IMR-90 (cell line): Measurements from ENCODE around the gene FOXL3. TPM values are rescaled to one million over a fixed set of nuclear protein-coding genes. Genes with fewer than 3 reads are reported as not detected.

Source experiments
- ATAC-seq: fragments of 200-7000 bp; cut with Tn5 transposase; 2 replicates; pipeline ENCODE4 v1.9.1; 2020; ENCODE audit warnings: low read depth, mild to moderate bottlenecking, moderate library complexity
- BruUV-seq: library from RNA; stranded (reverse); fragments of 400-500 nt; replicated peaks from 2 replicates; lab custom pipeline; 2021; lab: Mats Ljungman, UMichigan
- CTCF ChIA-PET: fragments of 300-600 bp; formaldehyde crosslinking; extraction: SDS; loops from one replicate; lab custom pipeline; 2021; ENCODE audit warnings: antibody characterized with exemption; lab: Yijun Ruan, JAX
- POLR2A ChIA-PET: fragments of 300-600 bp; sonication (Branson Sonifier 250); formaldehyde crosslinking; loops from one replicate; lab custom pipeline; 2022; ENCODE audit warnings: antibody characterized with exemption; ENCODE audit not compliant: unreplicated experiment; lab: Charles Lee
- DNase-seq: peaks from one replicate; pipeline ENCODE4 v3.0.0; 2013
- H2AFZ ChIP-seq: replicated peaks from 2 replicates; pipeline ENCODE3; 2013; ENCODE audit warnings: low read length, mild to moderate bottlenecking; ENCODE audit not compliant: poor library complexity
- H2AK5ac ChIP-seq: 2 replicates; pipeline ENCODE4 v1.6.1; 2013; ENCODE audit warnings: low read depth, low read length, inconsistent platforms
- H2AK9ac ChIP-seq: replicated peaks from 2 replicates; pipeline ENCODE3; 2013; ENCODE audit warnings: mild to moderate bottlenecking, low read depth, low read length, moderate library complexity; ENCODE audit not compliant: poor library complexity
- H2BK120ac ChIP-seq: 2 replicates; pipeline ENCODE4 v1.6.1; 2013; ENCODE audit warnings: low read depth, low read length, inconsistent platforms
- H2BK15ac ChIP-seq: 3 replicates; pipeline ENCODE4 v1.6.1; 2013; ENCODE audit warnings: low read depth, low read length, inconsistent platforms
- H2BK20ac ChIP-seq: 2 replicates; pipeline ENCODE4 v1.6.1; 2013; ENCODE audit warnings: low read depth, mild to moderate bottlenecking, inconsistent platforms, low read length, moderate library complexity
- H2BK5ac ChIP-seq: 2 replicates; pipeline ENCODE4 v1.6.1; 2013; ENCODE audit warnings: mild to moderate bottlenecking, low read depth, low read length, inconsistent platforms; ENCODE audit not compliant: poor library complexity, severe bottlenecking
- H3K14ac ChIP-seq: replicated peaks from 2 replicates; pipeline ENCODE4 v1.6.1; 2013; ENCODE audit warnings: low read depth, low read length, inconsistent platforms
- H3K18ac ChIP-seq: 2 replicates; pipeline ENCODE4 v1.6.1; 2013; ENCODE audit warnings: low read depth, low read length, control low read depth
- H3K23ac ChIP-seq: 2 replicates; pipeline ENCODE4 v1.6.1; 2013; ENCODE audit warnings: low read depth, low read length, inconsistent platforms
- H3K27ac ChIP-seq: 2 replicates; pipeline ENCODE4 v1.5.1; 2013; ENCODE audit warnings: mild to moderate bottlenecking, control low read depth, low read length; ENCODE audit not compliant: insufficient read depth
- H3K27me3 ChIP-seq: 2 replicates; pipeline ENCODE4 v1.6.1; 2013; ENCODE audit warnings: low read length; ENCODE audit not compliant: control insufficient read depth, insufficient read depth
- H3K36me3 ChIP-seq: 2 replicates; pipeline ENCODE4 v1.6.1; 2013; ENCODE audit warnings: low read length, mixed read lengths; ENCODE audit not compliant: control insufficient read depth, insufficient read depth
- H3K4ac ChIP-seq: 2 replicates; pipeline ENCODE4 v1.6.1; 2013; ENCODE audit warnings: low read depth, low read length, inconsistent platforms
- H3K4me1 ChIP-seq: 2 replicates; pipeline ENCODE4 v1.6.1; 2013; ENCODE audit warnings: low read length, mixed read lengths; ENCODE audit not compliant: control insufficient read depth, insufficient read depth
- H3K4me2 ChIP-seq: 2 replicates; pipeline ENCODE4 v1.6.1; 2013; ENCODE audit warnings: low read depth, mild to moderate bottlenecking, control low read depth, low read length, moderate library complexity
- H3K4me3 ChIP-seq: 2 replicates; pipeline ENCODE4 v1.5.1; 2013; ENCODE audit warnings: low read depth, mild to moderate bottlenecking, control low read depth, low read length, moderate library complexity; ENCODE audit not compliant: insufficient read depth
- H3K56ac ChIP-seq: 2 replicates; pipeline ENCODE4 v1.6.1; 2013; ENCODE audit warnings: low read length, inconsistent platforms; ENCODE audit not compliant: insufficient read depth; ENCODE audit errors: extremely low read depth
- H3K79me1 ChIP-seq, 2 experiments: 2 replicates each; pipeline ENCODE4 v1.6.1; 2013; ENCODE audit warnings: low read length in 2 of 2, inconsistent platforms in 1 of 2, low read depth in 1 of 2
- H3K9ac ChIP-seq: 2 replicates; pipeline ENCODE4 v1.6.1; 2013; ENCODE audit warnings: low read depth, low read length, control low read depth
- H3K9me1 ChIP-seq: 2 replicates; pipeline ENCODE4 v1.6.1; 2013; ENCODE audit warnings: low read length, inconsistent platforms; ENCODE audit not compliant: insufficient read depth
- H3K9me3 ChIP-seq: 2 replicates; pipeline ENCODE4 v1.6.1; 2013; ENCODE audit warnings: low read length; ENCODE audit not compliant: control insufficient read depth, insufficient read depth
- H4K20me1 ChIP-seq: 2 replicates; pipeline ENCODE4 v1.6.1; 2013; ENCODE audit warnings: low read length, inconsistent platforms; ENCODE audit not compliant: insufficient read depth
- H4K5ac ChIP-seq: 2 replicates; pipeline ENCODE4 v1.6.1; 2013; ENCODE audit warnings: mild to moderate bottlenecking, low read depth, low read length, control low read depth
- H4K8ac ChIP-seq, 2 experiments: 2 replicates each; pipeline ENCODE4 v1.6.1; 2013; ENCODE audit warnings: low read depth in 2 of 2, low read length in 2 of 2, control low read depth in 1 of 2, inconsistent platforms in 1 of 2
- H4K91ac ChIP-seq: 2 replicates; pipeline ENCODE4 v1.6.1; 2013; ENCODE audit warnings: low read depth, low read length, inconsistent platforms; ENCODE audit not compliant: insufficient read depth
- BHLHE40 ChIP-seq: fragments of 150-350 bp; IDR thresholded peaks from 2 replicates; pipeline ENCODE4 v1.6.1; 2016; ENCODE audit warnings: mild to moderate bottlenecking, low read depth, low read length
- CHD1 ChIP-seq: IDR thresholded peaks from 2 replicates; pipeline ENCODE4 v1.6.1; 2012; ENCODE audit warnings: low read depth, low read length, improper control_type of control experiment
- ELK1 ChIP-seq: fragments of 150-350 bp; IDR thresholded peaks from 2 replicates; pipeline ENCODE4 v1.6.1; 2016; ENCODE audit warnings: low read depth, mild to moderate bottlenecking, low read length, moderate library complexity, borderline replicate concordance
- FOS ChIP-seq: fragments of 150-350 bp; IDR thresholded peaks from 2 replicates; pipeline ENCODE4 v1.6.1; 2016; ENCODE audit warnings: low read depth, low read length
- MAFK ChIP-seq: IDR thresholded peaks from 2 replicates; pipeline ENCODE4 v1.6.1; 2012; ENCODE audit warnings: low read depth, low read length, improper control_type of control experiment
- MXI1 ChIP-seq: IDR thresholded peaks from 2 replicates; pipeline ENCODE4 v1.6.1; 2012; ENCODE audit warnings: low read depth, mild to moderate bottlenecking, low read length, moderate library complexity, borderline replicate concordance
- NFE2L2 ChIP-seq: fragments of 150-350 bp; IDR thresholded peaks from 2 replicates; pipeline ENCODE4 v1.6.1; 2016; ENCODE audit warnings: low read depth, mild to moderate bottlenecking, low read length
- POLR2A ChIP-seq: IDR thresholded peaks from 2 replicates; pipeline ENCODE4 v1.6.1; 2012; ENCODE audit warnings: mild to moderate bottlenecking, low read depth, low read length
- RAD21 ChIP-seq: IDR thresholded peaks from 2 replicates; pipeline ENCODE4 v1.6.1; 2012; ENCODE audit warnings: low read length, improper control_type of control experiment
- RCOR1 ChIP-seq: IDR thresholded peaks from 2 replicates; pipeline ENCODE4 v1.6.1; 2012; ENCODE audit warnings: mild to moderate bottlenecking, low read length, improper control_type of control experiment; ENCODE audit not compliant: insufficient replicate concordance
- RFX5 ChIP-seq: IDR thresholded peaks from 2 replicates; pipeline ENCODE4 v1.8.0; 2012; ENCODE audit warnings: low read depth, mild to moderate bottlenecking, low read length, moderate library complexity
- SMC3 ChIP-seq: fragments of 150-350 bp; IDR thresholded peaks from 2 replicates; pipeline ENCODE4 v1.6.1; 2016; ENCODE audit warnings: low read depth, mild to moderate bottlenecking, antibody characterized with exemption, low read length, moderate library complexity
- USF2 ChIP-seq: fragments of 150-350 bp; IDR thresholded peaks from 2 replicates; pipeline ENCODE4 v1.6.1; 2017; ENCODE audit warnings: mild to moderate bottlenecking, antibody characterized with exemption, low read length, low read depth
- WGBS, 2 experiments: methylation state at CpG; one replicate each; pipeline versions ENCODE4 v1.1.5 to v1.1.7; 2013; ENCODE audit warnings: missing lambda C conversion rate in 2 of 2; ENCODE audit not compliant: insufficient read length in 1 of 2; ENCODE audit errors: extremely low coverage in 2 of 2; 5-methylcytosine and 5-hydroxymethylcytosine counted together
- dilution Hi-C: fragments of 300-500 bp; cut with HindIII; formaldehyde crosslinking; loops from one replicate; pipeline ENCODE4 v1.14.3; 2018; ENCODE audit warnings: low sequenced_read_pairs; ENCODE audit not compliant: unreplicated experiment
- in situ Hi-C: fragments of 300-500 bp; cut with MboI; formaldehyde crosslinking; loops from 3 replicates; pipeline ENCODE4 v1.14.3; 2019; ENCODE audit warnings: low sequenced_read_pairs, inconsistent platforms, mixed read lengths
- intact Hi-C: fragments of 100-400 bp; cut with micrococcal nuclease; formaldehyde crosslinking; loops from 2 replicates; pipeline ENCODE4 v1.10.0; 2022
- polyA plus RNA-seq, 3 experiments: library from polyadenylated mRNA; depleted of rRNA; stranded (reverse); fragments of >200 nt; gene quantifications; 2 replicates each; pipeline ENCODE4 v1.2.3, GENCODE V29; 2012; ENCODE audit warnings: low replicate concordance in 1 of 3
- total RNA-seq: library from RNA; depleted of rRNA; stranded (reverse); fragments of >200 nt; gene quantifications from 2 replicates; pipeline ENCODE4 v1.2.3, GENCODE V29; 2012

The FOXL3 gene
- total and polyA plus RNA-seq, 2 of the 4 experiments (the other 2 are of a cell fraction): not detected

GRCh38 chr7:311796-312195 is 21.8 kb downstream of the FOXL3 start:
- Histone ChIP-seq H4K5ac (no peak overlapping the region), H3K4me3 (no peak overlapping the region), H3K9ac (no peak overlapping the region), H3K36me3 (no peaks in the 10 kb centered on the region), H3K27me3 (peaks cover 53% of the 10 kb centered on the region), H4K91ac (no peak overlapping the region), H3K56ac (no peak overlapping the region), H2AFZ (no peak overlapping the region), H2BK15ac (no peak overlapping the region), H3K27ac (no peak overlapping the region), H3K14ac (no peak overlapping the region), H3K23ac (no peak overlapping the region), H2AK5ac (no peak overlapping the region), H3K79me1 (no peaks in the 10 kb centered on the region), H3K4ac (no peak overlapping the region), H3K4me1 (no peaks in the 10 kb centered on the region), H2BK120ac (no peak overlapping the region), H2BK5ac (no peak overlapping the region), H3K4me2 (no peak overlapping the region), H4K8ac (no peak overlapping the region), H3K9me3 (peaks cover 11% of the 10 kb centered on the region), H2AK9ac (no peak overlapping the region), H3K9me1 (no peaks in the 10 kb centered on the region), H4K20me1 (no peaks in the 10 kb centered on the region), H3K18ac (no peak overlapping the region), H2BK20ac (no peak overlapping the region)
- in situ Hi-C loops (no loop called here), dilution Hi-C loops (no loop called here), intact Hi-C loops (no loop called here)
- no peak for ATAC-seq
- CTCF ChIA-PET: no interaction called here
- BruUV-seq: no TSS peak
- WGBS, 2 experiments: no CpG with 5 or more reads among the region's 5 CpGs
- no peak for TF ChIP-seq FOS
- TF ChIP-seq RFX5: no peak
- no peak for TF ChIP-seq MAFK
- no peak for TF ChIP-seq MXI1
- TF ChIP-seq NFE2L2: no peak
- no peak for TF ChIP-seq RAD21
- no peak for TF ChIP-seq RCOR1
- no peak for TF ChIP-seq ELK1
- no peak for TF ChIP-seq CHD1
- TF ChIP-seq SMC3: no peak
- TF ChIP-seq USF2: no peak
- TF ChIP-seq BHLHE40: no peak
- no peak for TF ChIP-seq POLR2A
- POLR2A ChIA-PET: no interaction called here
- DNase-seq: no peak
